ENCODE data around the gene LHPP. TPM values are rescaled to one million over a fixed set of nuclear protein-coding genes. Genes with fewer than 3 reads are reported as not detected.

The LHPP gene
- total and polyA plus RNA-seq, 10 of the 15 experiments (the other 5 are each of a cell fraction or from before 2014, with no cell fraction given) = 0.79 to 9.8 (median 6.7) TPM

- Histone ChIP-seq H3K27ac (ENCODE audit: control insufficient read depth, insufficient read depth) (peak overlapping the region; percentile 4; the same call in 1 of the 2 replicates), H3K4me1 (ENCODE audit: control insufficient read depth, insufficient read depth, low read length) (peaks cover 18% of the 10 kb centered on the region), H3K4me3 (peak overlapping the region; percentile 41; the same call in 1 of the 2 replicates), H3K27me3 (replicated peaks in 1 of 2; ENCODE audit: control insufficient read depth in 2 of 2, insufficient read depth in 2 of 2, low read length in 1 of 2) (no peaks in the 10 kb centered on the region), H4K20me1 (ENCODE audit: control insufficient read depth, insufficient read depth) (no peaks in the 10 kb centered on the region), H3K9ac (ENCODE audit: control insufficient read depth, insufficient read depth, low read length) (no peak overlapping the region), H2AFZ (ENCODE audit: control insufficient read depth, low read depth, low read length) (peak overlapping the region; percentile 62), H3K9me3 (replicated peaks; ENCODE audit: control insufficient read depth, insufficient read depth, low read length) (no peaks in the 10 kb centered on the region), H3K36me3 (ENCODE audit: control insufficient read depth in 2 of 2, insufficient read depth in 2 of 2, low read length in 1 of 2) (no peaks in the 10 kb centered on the region), H3K79me2 (ENCODE audit: control insufficient read depth, insufficient read depth, low read length) (no peaks in the 10 kb centered on the region), H3K4me2 (ENCODE audit: control insufficient read depth, insufficient read depth) (peak overlapping the region; percentile 11; the same call in 1 of the 2 replicates)
- ATAC-seq = peak; percentile 66
- ChIA-PET SMC1A (ENCODE audit: uncharacterized antibody, unreplicated experiment) (no interaction called here), RAD21 (ENCODE audit: unreplicated experiment) (no interaction called here), CTCF (interaction anchor here (0.6 kb wide), 1 partner anchor 74 kb away, joined by 3 read pairs; no protein-coding TSS in a partner anchor), POLR2A (no interaction called here)
- DNase-seq (ENCODE audit: low read depth, low spot score) = peak; percentile 25
- in situ Hi-C loops (cut with MboI) = no loop called here
- 35% methylated on average over 17 of the region's 17 CpGs for WGBS (ENCODE audit: insufficient coverage, insufficient replicate concordance, low lambda C conversion rate, missing lambda C conversion rate)
- FAIRE-seq = peak; percentile 84
- intact Hi-C loops (cut with micrococcal nuclease; ENCODE audit: unreplicated experiment) = no loop called here
- TF ChIP-seq E2F4 (IDR thresholded peaks at IDR 0.05; ENCODE audit: low read depth, low read length) (no peak), WRNIP1 (IDR thresholded peaks at IDR 0.05; ENCODE audit: borderline replicate concordance, low read depth, low read length) (no peak), SMARCA5 (IDR thresholded peaks at IDR 0.05) (no peak), MYC (IDR thresholded peaks at IDR 0.05; ENCODE audit: insufficient read depth, insufficient read length, insufficient replicate concordance, low read length, severe bottlenecking) (no peak), SIN3A (IDR thresholded peaks at IDR 0.05; ENCODE audit: low read depth, low read length) (no peak), KLF5 (IDR thresholded peaks at IDR 0.05; ENCODE audit: partially characterized antibody) (no peak), SPI1 (IDR thresholded peaks at IDR 0.05; ENCODE audit: borderline replicate concordance, insufficient read depth, low read depth, low read length) (peak; percentile 92), NR2C2 (IDR thresholded peaks at IDR 0.05; ENCODE audit: borderline replicate concordance, control insufficient read depth, insufficient read length, low read depth) (no peak)
- no TSS peak for BruUV-seq (replicated peaks)
These were observed 3.6 kb downstream of the LHPP start for GRCh38 chr10:124465003-124465776.
